ENCODE data around the gene TTLL12.

The TTLL12 gene

DNA sequence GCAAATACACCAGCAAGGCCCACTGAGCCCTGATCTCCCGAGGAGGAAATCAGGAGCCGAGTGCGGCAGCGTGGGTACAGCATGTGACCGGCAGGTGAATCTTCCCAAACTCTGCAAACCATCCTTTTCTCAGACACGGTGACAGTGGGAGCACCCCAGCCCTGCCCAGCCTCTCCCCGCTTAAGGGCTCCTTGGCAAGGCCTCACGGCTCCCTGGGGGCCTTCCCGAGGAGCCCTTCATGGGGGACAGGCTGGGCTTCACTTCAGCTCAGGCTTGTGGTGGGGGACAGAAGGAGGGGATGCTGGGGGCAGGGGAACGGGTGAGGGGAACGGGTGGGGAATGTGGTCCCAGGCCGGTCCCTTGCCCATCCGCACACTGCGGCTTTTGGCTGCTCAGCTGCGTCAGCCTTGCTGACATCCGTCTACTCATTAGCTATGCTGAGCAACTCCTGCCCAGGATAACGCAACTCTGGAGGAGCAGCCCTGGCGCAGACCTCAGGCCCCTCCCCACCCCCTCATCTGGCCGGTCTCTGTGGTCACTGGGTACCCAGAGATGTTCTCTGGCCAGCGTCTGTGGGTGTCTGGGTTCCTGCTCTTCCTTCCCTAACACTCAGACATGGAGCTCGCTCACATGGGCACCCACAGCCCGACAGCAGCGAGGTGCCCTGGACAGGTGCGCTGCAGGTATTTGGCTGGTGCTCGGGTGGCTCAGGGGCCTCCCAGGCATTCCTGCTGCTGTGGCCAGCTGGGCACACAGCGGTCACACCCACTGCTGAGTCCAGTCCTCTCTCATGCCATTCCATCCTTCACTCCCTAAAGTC lies 22.0 kb upstream of the TTLL12 start:
- no peaks in the 10 kb centered on the region for H3K36me3 ChIP-seq (ENCODE audit: low read length)
- H3K9me3 ChIP-seq (ENCODE audit: insufficient read depth, low read length) = no peaks in the 10 kb centered on the region
- no peaks in the 10 kb centered on the region for H3K9me2 ChIP-seq (replicated peaks; ENCODE audit: insufficient read depth, low read length)
- no peaks in the 10 kb centered on the region for H4K20me1 ChIP-seq (ENCODE audit: low read depth, low read length)
- H3K9ac ChIP-seq (ENCODE audit: low read length) = no peak overlapping the region
- H3K27ac ChIP-seq (ENCODE audit: low read depth, low read length) = no peak overlapping the region
- no peak overlapping the region for H2AFZ ChIP-seq (ENCODE audit: low read depth, low read length, severe bottlenecking)
- no peaks in the 10 kb centered on the region for H3K27me3 ChIP-seq (ENCODE audit: low read length)
- no peak for TF ChIP-seq EZH2phosphoT487 (conservative IDR thresholded peaks at IDR 0.05; ENCODE audit: low read length)
- TF ChIP-seq, protein P1, sequence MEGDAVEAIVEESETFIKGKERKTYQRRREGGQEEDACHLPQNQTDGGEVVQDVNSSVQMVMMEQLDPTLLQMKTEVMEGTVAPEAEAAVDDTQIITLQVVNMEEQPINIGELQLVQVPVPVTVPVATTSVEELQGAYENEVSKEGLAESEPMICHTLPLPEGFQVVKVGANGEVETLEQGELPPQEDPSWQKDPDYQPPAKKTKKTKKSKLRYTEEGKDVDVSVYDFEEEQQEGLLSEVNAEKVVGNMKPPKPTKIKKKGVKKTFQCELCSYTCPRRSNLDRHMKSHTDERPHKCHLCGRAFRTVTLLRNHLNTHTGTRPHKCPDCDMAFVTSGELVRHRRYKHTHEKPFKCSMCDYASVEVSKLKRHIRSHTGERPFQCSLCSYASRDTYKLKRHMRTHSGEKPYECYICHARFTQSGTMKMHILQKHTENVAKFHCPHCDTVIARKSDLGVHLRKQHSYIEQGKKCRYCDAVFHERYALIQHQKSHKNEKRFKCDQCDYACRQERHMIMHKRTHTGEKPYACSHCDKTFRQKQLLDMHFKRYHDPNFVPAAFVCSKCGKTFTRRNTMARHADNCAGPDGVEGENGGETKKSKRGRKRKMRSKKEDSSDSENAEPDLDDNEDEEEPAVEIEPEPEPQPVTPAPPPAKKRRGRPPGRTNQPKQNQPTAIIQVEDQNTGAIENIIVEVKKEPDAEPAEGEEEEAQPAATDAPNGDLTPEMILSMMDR (IDR thresholded peaks at IDR 0.05; ENCODE audit: insufficient read depth, low read length, poor library complexity, severe bottlenecking) = no peak
- H3K4me3 ChIP-seq (ENCODE audit: insufficient read depth, low read length, poor library complexity, severe bottlenecking) = no peak overlapping the region
- H3F3A ChIP-seq (ENCODE audit: insufficient read depth) = no peaks in the 10 kb centered on the region
- H3K4me2 ChIP-seq (ENCODE audit: low read depth, low read length, poor library complexity, severe bottlenecking) = no peak overlapping the region
- H3K79me2 ChIP-seq (ENCODE audit: insufficient read depth, low read length) = no peaks in the 10 kb centered on the region

DNA sequence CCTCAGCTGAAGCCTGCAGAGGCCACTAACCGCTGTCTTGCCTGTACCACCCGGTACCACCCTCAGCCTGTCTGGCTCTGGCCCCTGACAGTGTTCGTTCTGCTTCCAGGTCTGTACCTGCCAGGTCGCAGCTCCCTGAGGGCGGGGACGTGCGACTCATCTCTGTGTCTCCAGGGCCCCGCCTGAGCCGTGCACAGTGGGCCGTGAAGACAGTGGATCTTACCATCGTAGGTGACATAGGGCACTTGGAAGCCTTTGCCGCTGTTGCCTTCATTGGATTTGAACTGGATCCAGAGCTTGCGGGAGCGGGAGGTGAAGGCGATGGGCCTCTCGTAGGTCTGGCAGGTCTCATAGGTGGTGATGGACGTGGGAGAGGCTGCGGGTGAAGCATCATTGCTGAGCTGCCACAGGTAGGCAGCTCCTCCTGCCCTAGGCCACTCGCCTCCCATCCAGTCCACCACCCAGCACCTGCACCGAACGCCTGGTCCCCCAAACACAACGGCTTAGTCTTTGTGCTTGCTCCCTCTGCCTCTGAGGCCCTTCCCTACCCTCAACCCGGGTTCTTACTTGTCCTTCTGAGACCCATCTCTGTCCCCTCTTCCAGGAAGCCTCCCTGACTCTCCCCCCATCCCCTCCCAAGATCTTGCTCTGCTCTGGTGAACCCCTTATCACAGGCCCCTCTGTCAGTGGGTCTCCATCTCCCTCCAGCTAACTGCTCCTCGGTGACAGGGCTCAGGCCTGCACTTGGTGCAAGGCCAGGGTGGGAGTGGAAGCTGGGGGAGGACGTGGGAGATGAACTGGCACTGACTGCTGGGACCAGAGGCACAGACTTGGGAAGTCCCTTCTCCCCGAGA lies 21.1 kb upstream of the TTLL12 start:
- no peak for TF ChIP-seq EZH2phosphoT487 (conservative IDR thresholded peaks at IDR 0.05; ENCODE audit: low read length)
- TF ChIP-seq, protein P1 (IDR thresholded peaks at IDR 0.05; ENCODE audit: insufficient read depth, low read length, poor library complexity, severe bottlenecking) = no peak
- no peaks in the 10 kb centered on the region for H3K36me3 ChIP-seq (ENCODE audit: low read length)
- no peaks in the 10 kb centered on the region for H3K27me3 ChIP-seq (ENCODE audit: low read length)
- H4K20me1 ChIP-seq (ENCODE audit: low read depth, low read length) = no peaks in the 10 kb centered on the region
- H3K4me3 ChIP-seq (ENCODE audit: insufficient read depth, low read length, poor library complexity, severe bottlenecking) = no peak overlapping the region
- no peak overlapping the region for H2AFZ ChIP-seq (ENCODE audit: low read depth, low read length, severe bottlenecking)
- H3K9me3 ChIP-seq (ENCODE audit: insufficient read depth, low read length) = no peaks in the 10 kb centered on the region
- H3K79me2 ChIP-seq (ENCODE audit: insufficient read depth, low read length) = no peaks in the 10 kb centered on the region
- no peak overlapping the region for H3K27ac ChIP-seq (ENCODE audit: low read depth, low read length)
- H3K4me2 ChIP-seq (ENCODE audit: low read depth, low read length, poor library complexity, severe bottlenecking) = no peak overlapping the region
- H3F3A ChIP-seq (ENCODE audit: insufficient read depth) = no peaks in the 10 kb centered on the region
- no peak overlapping the region for H3K9ac ChIP-seq (ENCODE audit: low read length)
- no peaks in the 10 kb centered on the region for H3K9me2 ChIP-seq (replicated peaks; ENCODE audit: insufficient read depth, low read length)

DNA sequence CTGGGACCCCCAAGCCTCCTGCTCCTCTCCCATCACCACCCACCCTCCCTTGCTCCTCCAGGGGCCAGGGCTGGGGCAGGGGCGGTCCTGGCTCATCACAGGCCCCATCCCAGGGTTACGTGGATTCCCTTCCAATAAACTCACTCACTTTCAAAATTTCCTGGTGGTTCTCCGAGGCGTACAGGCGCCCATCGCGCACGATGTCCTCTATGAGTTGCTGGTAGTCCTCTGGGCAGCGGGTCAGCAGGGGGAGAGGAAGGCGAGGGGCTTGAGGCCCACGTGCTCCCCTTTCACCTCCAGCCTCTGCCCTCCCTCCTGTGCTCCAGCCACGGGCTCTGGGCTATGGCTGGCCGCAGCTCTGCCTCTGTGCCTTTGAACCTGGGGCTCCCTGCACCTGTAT lies 20.5 kb upstream of the TTLL12 start:
- no peaks in the 10 kb centered on the region for H3K9me3 ChIP-seq (ENCODE audit: insufficient read depth, low read length)
- no peaks in the 10 kb centered on the region for H4K20me1 ChIP-seq (ENCODE audit: low read depth, low read length)
- no peak overlapping the region for H3K9ac ChIP-seq (ENCODE audit: low read length)
- H3K27ac ChIP-seq (ENCODE audit: low read depth, low read length) = no peak overlapping the region
- no peak overlapping the region for H3K4me3 ChIP-seq (ENCODE audit: insufficient read depth, low read length, poor library complexity, severe bottlenecking)
- H3K27me3 ChIP-seq (ENCODE audit: low read length) = no peaks in the 10 kb centered on the region
- TF ChIP-seq EZH2phosphoT487 (conservative IDR thresholded peaks at IDR 0.05; ENCODE audit: low read length) = no peak
- TF ChIP-seq, protein P1 (IDR thresholded peaks at IDR 0.05; ENCODE audit: insufficient read depth, low read length, poor library complexity, severe bottlenecking) = no peak
- no peaks in the 10 kb centered on the region for H3K9me2 ChIP-seq (replicated peaks; ENCODE audit: insufficient read depth, low read length)
- H3F3A ChIP-seq (ENCODE audit: insufficient read depth) = no peaks in the 10 kb centered on the region
- no peak overlapping the region for H2AFZ ChIP-seq (ENCODE audit: low read depth, low read length, severe bottlenecking)
- H3K4me2 ChIP-seq (ENCODE audit: low read depth, low read length, poor library complexity, severe bottlenecking) = no peak overlapping the region
- H3K36me3 ChIP-seq (ENCODE audit: low read length) = no peaks in the 10 kb centered on the region
- no peaks in the 10 kb centered on the region for H3K79me2 ChIP-seq (ENCODE audit: insufficient read depth, low read length)

All from SU-DHL-6 (cell line).